HG03103 (cell line): ENCODE results near the gene GIPC3.
"Not testable (repeated sequence)": the region's sequence is repeated elsewhere in the genome, so short reads cannot be mapped to it uniquely, and the experiment has no call there.

Experiments used
- ATAC-seq: cut with Tn5 transposase; IDR thresholded peaks from one replicate; pipeline ENCODE4 v1.9.1; 2021; ENCODE audit warnings: low read depth; ENCODE audit not compliant: unreplicated experiment

GIPC3 gene

DNA sequence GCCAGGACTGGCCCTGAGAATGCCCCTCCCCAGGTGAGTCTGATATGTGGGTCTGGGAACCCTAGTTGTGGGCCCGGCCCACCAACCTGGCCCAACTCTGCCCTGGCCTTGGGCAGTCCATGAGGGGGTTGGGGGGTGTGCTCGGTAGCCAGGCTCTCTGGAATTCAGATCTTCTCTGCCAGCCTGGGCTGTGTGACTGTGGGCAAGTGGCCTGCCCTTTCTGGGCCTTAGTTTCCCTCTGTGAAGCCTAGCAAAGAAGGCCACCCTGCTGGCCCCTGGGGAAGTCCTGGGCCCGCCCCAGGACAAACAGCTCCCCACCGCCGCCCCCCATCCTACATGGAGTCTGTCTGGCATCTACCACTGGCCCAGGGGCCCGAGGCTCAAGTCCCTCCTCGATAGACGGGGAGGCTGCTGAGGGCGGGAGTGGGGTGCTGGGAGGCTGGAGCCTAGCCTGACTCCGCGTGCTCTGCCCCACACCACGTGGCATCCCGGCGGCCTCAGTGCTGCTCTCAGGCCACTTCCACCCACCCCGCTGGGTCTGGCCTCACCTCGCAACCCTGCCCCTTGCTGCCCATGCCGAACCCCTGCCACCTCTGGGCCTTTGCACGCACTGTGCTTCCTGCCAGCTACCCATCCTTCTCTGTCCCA is 29.7 kb downstream of the GIPC3 start:
- no peak for ATAC-seq

DNA sequence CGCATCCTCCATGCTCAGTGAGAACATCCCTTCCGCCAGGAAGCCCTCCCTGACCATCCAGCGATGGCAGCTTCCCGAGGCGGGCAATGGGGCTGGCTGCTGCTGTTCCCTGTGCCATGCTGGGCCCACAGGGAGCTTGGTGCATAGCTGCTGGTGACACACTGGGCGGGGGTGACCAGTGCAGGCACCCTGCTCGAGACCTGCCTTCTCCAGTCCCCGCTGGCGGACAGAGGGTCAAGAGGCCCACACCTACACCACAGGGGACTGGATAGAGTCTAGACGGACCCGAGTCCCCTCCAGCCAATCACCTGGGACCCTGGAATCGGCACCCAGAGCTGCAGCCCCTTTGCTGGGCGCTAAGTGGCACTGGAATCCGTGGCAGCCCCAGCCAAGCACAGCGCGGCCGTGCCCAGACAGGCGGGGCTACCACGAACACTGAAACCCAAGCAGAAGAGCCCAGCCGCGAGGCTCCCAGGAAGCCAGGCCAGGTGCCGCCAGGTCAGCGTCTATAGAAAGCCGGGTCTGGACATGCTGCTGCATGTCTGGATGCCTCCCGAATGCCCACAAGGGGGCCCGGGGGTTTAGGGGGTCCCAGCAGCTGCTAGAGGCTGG is 30.4 kb downstream of the GIPC3 start:
- ATAC-seq: no peak

DNA sequence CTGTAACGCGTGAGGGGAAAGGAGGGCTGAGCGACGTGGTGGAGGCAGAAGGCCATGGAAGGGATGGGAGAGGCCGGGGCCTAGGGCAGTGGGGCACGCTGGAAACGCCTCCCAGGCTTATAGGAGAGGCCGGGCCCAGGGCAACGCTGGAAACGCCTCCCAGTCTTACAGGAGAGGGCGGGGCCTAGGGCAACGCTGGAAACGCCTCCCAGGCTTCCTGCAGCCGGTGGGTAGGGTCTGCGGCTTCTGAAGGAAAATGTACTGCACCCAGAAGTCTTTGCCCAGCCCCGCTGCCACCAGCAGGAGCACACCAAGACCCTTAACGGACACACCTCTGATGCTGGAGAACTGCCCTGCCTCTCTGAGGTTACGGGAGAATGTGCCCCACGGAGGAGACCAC is 32.2 kb downstream of the GIPC3 start:
- no peak for ATAC-seq

DNA sequence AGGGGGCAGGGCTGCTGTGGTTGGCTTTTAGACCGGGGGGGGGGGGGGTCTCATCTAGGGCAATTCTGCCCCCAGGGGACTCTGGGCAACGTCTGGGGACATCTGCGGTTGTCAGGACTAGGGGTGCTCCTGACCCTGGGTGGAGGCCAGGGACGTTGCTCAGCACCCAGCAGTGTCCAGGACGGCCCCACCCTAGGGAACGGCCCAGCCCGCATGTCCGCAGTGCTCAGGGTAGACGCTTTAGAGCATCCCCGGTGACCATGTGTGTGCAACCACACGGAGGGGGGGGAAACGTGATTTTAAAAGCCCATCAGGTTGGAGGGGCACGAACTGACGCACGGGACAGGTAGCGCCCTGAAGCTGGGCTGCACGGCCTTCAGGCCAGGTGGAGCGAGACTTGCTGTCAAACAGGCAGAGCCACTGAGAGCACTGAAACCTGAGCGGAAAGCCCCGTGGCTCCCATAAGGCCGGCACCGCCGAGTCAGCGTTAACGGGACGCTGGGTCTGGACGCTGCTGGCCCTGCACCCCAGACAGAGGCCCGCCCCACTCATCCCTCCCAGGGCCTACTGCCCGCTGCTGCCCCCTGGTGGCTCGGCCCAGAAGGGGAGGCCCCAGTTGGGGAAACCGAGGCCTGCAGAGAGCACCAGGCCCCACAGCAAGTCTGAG is 33.0 kb downstream of the GIPC3 start:
- ATAC-seq: no peak

- ATAC-seq: no peak
Measured at GRCh38 chr19:3618811-3619630, 33.7 kb downstream of the GIPC3 start.

- ATAC-seq: no peak
Measured at GRCh38 chr19:3619631-3620012, 34.3 kb downstream of the GIPC3 start.

DNA sequence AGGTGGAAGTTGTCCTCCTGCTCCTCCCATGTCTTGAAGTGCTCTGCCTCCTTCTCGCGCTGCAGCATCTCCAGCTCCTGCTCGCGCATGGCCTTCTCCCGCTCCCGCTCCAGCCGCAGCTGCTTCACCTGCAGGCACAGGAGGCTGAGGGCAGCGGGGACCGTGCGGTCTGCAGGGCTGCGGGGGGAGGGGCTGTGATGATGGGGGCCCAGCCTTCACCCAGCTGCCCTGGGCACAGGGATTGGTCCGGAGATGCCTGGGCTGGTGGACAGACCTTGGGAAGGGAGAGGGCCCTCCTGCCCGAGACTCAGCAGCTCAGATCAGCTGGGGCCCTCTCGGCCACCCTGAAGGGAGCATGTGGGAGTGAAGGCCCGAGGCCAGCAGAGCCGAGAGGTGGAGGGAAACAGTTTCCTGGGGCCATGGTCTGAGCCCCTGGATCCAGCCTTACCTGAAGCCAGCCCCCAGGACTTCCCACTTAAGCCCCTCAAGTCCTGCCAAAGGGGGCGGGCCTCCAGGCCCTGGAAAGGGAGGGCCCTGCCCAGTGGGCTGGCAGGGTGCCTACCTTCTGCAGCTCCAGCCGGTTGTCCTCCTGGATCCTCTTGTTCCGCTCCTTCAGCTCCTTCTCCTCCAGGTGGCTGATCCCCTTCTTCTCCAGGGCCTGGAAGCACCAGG is 35.0 kb downstream of the GIPC3 start:
- no peak for ATAC-seq

DNA sequence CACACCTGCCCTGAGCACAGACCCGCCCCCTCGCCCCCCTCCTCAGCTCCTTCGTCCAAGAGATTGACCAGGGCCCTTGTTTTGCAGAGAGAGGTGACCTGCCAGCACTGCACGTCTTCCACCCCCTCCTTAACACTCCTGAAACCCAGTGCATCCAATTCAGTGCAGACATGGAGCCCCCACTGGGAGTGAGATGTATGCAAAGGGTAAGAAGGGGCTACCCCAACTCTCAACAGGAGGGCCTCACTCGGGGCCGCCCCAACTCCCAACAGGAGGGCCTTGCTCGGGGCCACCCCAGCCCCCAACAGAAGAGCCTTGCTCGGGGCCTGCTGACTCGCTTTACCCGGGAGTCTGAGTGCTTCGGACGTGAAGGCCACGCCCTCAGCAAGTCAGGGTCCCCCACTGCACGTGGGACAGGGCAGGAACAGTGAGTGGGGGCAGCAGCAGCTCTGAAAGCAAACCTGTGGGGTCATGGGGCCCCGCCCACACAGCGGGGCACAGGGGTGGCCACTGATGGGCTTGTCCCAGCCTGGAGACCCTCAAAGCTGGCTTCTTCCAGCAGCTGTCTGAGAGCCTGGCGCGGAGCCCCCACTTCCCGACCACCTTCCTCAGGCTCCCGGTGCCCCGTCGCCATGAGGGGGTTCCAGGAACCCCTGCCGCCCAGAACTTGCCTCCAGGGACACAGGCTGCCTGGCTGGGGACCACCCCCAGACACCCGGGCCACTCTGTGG is 35.7 kb downstream of the GIPC3 start:
- ATAC-seq: no peak

DNA sequence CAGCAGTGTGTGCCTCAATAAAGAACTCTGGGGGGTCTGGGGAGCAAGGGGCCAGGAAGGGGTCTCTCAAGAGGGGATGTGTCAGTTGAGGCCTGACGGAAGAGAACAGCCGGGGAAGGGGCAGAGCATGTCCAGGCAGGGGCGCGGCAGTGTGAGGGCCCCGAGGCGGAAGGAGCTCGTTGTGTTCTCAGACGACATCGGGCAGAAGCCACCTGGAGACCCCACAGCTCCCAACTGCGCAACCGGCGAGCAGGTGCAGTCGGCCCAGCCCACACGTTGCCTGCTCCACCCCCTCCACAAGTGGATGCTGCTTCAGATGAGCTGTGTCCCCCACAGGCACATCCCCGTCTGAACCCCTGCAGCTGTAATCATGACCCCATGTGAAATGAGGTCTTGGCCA is 36.4 kb downstream of the GIPC3 start:
- ATAC-seq: no peak

DNA sequence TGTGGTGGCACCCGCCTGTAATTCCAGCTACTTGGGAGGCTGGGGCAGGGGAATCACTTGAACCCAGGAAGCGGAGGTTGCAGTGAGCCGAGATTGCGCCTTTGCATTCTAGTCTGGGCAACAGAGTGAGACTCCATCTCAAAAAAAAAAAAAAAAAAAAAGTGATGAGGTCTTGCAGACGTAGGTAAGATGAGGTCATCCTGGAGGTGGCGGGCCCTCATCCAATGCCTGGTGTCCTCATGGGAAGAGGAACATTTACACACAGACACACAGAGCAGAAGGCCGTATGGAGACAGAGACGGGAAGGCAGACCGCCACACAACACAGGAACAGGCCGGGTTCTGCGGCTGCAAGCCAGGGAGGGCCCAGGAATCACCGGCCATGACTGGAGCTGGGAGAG is 36.9 kb downstream of the GIPC3 start:
- ATAC-seq: no peak

DNA sequence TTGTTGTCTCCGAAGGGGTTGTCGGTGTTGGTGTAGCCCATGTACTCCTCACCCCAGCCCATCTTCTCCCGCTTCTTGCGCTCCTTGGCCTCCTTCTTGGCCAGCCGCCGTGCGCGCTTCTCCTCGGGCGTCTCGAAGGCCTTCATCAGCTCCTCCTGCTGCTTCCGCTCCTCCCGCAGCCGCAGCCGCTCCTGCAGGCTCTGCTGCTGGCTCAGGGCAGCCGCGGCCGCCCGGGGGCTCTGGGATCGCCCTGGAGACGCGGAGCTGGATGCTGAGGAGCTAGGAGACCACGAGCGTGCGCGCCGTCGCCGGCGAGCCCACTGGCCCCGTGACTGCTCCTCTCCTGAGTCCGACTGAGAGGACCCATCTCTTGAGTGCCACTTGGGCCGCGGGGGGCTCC is 38.4 kb downstream of the GIPC3 start:
- ATAC-seq: no peak

- ATAC-seq: no peak
Measured at GRCh38 chr19:3625996-3626472, 40.8 kb downstream of the GIPC3 start.

DNA sequence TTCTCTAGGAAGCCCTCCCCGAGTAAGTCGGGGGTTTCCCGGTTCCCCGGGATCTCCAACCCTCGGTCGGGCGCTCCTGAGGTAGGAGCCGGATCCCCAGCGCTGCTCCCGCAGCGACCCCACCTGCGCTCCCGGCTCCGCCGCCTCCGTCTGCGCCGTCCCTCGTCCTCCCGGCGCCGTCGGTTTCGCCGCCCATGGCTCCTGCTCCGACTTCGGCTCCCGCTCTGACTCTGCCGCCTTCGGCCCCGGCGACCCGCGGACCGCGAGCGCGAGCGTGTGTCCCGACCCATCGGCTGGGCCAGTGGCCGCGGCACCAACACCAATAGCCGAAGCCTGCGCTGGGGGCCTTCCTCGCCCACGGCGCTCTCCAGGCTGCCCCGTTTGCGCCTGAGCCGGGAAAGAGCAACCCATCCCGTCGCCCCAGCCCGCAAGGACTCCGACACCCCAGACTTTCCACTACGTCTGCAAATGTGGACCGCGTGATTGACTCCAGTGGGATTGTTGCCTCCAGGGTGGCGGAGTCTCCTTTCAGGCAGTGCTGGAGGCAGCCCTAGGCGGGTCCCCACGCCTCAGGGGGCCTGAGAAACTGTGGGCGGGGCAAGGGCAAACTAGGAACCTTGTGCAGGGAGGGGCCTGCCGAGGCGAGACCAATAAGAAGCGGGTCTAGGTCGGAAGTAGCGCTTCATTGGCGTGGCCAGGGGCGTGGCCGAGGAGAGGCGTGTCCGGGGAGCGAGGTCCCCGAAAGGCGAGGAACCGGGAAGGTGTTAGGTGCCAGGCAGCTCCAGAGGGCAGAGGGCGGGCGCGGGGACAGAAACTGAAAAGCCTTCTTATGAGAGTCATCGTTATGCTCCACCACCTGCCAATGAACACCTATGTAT is 41.4 kb downstream of the GIPC3 start, which contains the start of gene CACTIN:
CACTIN (minus strand) TSS at position 318 of the 878 bp plus-strand sequence; CDS start at position 290, 28 bp downstream.
- ATAC-seq: peak; percentile 81

DNA sequence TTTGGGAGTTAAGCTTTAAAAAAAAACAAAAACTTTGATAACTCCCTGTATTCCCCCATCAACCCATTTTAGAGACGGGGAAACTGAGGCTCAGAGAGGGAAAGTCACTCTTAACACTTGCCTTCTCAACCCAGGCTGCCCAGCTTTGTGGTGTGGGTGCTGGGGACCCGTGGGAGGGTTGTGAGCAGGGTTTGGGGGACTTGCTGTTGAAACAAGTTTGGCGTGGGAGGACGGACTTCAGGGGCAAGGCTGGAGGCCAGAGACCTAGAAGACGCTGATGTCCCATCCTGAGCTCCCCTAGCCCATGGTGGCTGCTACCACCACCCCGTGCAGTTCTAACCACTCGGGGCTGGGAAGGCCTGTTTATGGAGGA is 42.1 kb downstream of the GIPC3 start:
- no peak for ATAC-seq

GRCh38 chr19:3628766-3629165 is 43.5 kb downstream of the GIPC3 start:
- ATAC-seq: not testable (repeated sequence)

DNA sequence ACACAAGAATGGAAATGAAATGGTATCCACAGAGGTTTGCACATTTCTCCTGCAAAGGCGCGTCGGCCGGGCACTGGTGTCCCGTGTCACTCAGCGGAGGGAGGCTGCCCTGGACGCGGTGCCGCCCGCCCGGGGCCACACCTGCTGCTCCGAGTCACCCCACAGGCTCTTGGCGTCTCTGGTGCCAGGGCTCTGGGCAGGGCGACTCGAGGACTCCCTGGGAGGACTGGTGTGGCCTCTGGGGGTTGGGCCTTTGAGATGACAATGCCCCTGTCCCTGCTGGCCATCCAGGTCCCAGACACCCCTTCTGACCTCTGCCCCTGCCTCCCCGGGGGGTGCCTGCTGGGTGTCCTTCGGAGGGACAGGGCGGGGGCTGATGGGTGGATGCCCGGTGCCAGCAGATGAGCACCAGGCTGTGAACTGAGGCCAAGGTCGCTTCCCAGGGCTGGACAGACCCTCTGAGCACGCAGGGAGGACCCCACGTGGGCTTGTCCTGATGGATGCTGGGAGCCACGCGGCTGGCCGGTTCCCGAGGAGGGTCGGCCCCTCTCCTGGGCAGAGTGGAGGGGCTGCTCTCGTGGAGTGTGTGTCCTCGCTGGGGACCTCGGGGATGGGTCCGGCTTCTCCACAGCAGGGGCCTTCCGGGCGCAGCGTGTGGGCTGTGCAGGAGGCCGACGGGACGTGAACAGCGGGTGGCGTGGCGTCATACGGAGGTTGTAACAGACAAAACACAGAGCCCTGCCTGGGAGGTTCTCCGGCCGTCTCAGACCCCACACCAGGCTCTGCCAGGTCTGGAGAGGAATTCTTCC is 46.0 kb downstream of the GIPC3 start:
- no peak for ATAC-seq

DNA sequence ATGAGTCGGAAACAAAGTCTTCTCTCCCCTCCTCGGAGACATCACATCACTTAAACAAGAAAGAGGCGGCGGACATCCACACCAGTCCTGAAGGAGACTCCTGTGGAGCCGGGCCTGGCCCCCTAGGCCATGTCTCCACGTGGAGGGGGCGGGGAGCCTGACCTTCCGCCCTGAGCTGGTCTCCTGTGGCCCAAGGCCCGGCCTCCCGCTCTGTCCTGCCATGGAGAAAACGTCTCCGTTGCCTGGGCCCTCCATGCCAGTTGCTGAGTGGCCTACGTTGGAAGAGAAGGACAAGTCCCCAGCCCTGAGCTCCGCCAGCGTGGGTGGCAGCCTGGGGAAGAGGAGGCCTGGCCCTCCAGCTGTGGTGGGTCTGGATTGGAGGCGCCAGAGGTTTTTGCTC is 46.8 kb downstream of the GIPC3 start:
- no peak for ATAC-seq
